Duodenal mucosa (tissue), 2 donors: ENCODE results near the gene PZP.
"Not testable (repeated sequence)": the region's sequence is repeated elsewhere in the genome, so short reads cannot be mapped to it uniquely, and the experiment has no call there.

Source experiments
- H3K27ac ChIP-seq: one replicate; pipeline ENCODE4 v1.7.0; 2013; ENCODE audit warnings: low read depth, low read length
- H3K27me3 ChIP-seq, 2 donors: one replicate each; pipeline ENCODE4 v1.7.0; 2013; ENCODE audit warnings: low read length in 2 of 2, control low read depth in 1 of 2; ENCODE audit not compliant: insufficient read depth in 2 of 2, control insufficient read depth in 1 of 2
- H3K36me3 ChIP-seq, 2 donors: one replicate each; pipeline ENCODE4 v1.7.0; 2013; ENCODE audit warnings: low read length in 2 of 2, control low read depth in 1 of 2; ENCODE audit not compliant: insufficient read depth in 2 of 2, control insufficient read depth in 1 of 2
- H3K4me1 ChIP-seq, 2 donors: one replicate each; pipeline ENCODE4 v1.7.0; 2013; ENCODE audit warnings: low read length in 2 of 2, control low read depth in 1 of 2; ENCODE audit not compliant: insufficient read depth in 2 of 2, control insufficient read depth in 1 of 2
- H3K4me3 ChIP-seq, 2 donors: one replicate each; pipeline ENCODE4 v1.7.0; 2013; ENCODE audit warnings: low read length in 2 of 2, low read depth in 1 of 2
- H3K9ac ChIP-seq, 2 donors: one replicate each; pipeline ENCODE4 v1.7.0; 2013; ENCODE audit warnings: low read length in 2 of 2, low read depth in 1 of 2
- H3K9me3 ChIP-seq, 2 donors: one replicate each; pipeline ENCODE4 v1.7.0; 2013; ENCODE audit warnings: low read length in 2 of 2, control low read depth in 1 of 2; ENCODE audit not compliant: control insufficient read depth in 1 of 2

The PZP gene

GRCh38 chr12:9204380-9204779 lies 3.8 kb downstream of the PZP start:
- Histone ChIP-seq H3K9ac (no peak overlapping the region), H3K4me1 (no peaks in the 10 kb centered on the region), H3K9me3 (no peaks in the 10 kb centered on the region), H3K27me3 (no peaks in the 10 kb centered on the region), H3K27ac (no peak overlapping the region), H3K36me3 (no peaks in the 10 kb centered on the region), H3K4me3 (no peak overlapping the region)

- H3K36me3 ChIP-seq = no peaks in the 10 kb centered on the region
- no peaks in the 10 kb centered on the region for H3K27me3 ChIP-seq
- H3K4me1 ChIP-seq = no peaks in the 10 kb centered on the region
- no peak overlapping the region for H3K9ac ChIP-seq
- no peak overlapping the region for H3K4me3 ChIP-seq
- no peaks in the 10 kb centered on the region for H3K9me3 ChIP-seq
- no peak overlapping the region for H3K27ac ChIP-seq
Observed at GRCh38 chr12:9198012-9198411, 10.2 kb downstream of the PZP start.

GRCh38 chr12:9184276-9184675 lies 23.9 kb downstream of the PZP start:
- Histone ChIP-seq H3K36me3 (no peaks in the 10 kb centered on the region), H3K9me3 (no peaks in the 10 kb centered on the region), H3K27me3 (no peaks in the 10 kb centered on the region)

GRCh38 chr12:9180810-9181209 lies 27.4 kb downstream of the PZP start:
- Histone ChIP-seq H3K27me3 (no peaks in the 10 kb centered on the region), H3K4me1 (no peaks in the 10 kb centered on the region), H3K27ac (no peak overlapping the region), H3K9me3 (no peaks in the 10 kb centered on the region), H3K9ac (no peak overlapping the region), H3K36me3 (no peaks in the 10 kb centered on the region), H3K4me3 (no peak overlapping the region)

More at GRCh38 chr12:9184276-9184675, 23.9 kb downstream of the PZP start:
- H3K27ac ChIP-seq = no peak overlapping the region
- H3K9ac ChIP-seq = no peak overlapping the region
- H3K4me1 ChIP-seq = no peaks in the 10 kb centered on the region
- H3K4me3 ChIP-seq = no peak overlapping the region

GRCh38 chr12:9179781-9180180 lies 28.4 kb downstream of the PZP start:
- H3K27ac ChIP-seq = no peak overlapping the region
- no peaks in the 10 kb centered on the region for H3K27me3 ChIP-seq
- no peak overlapping the region for H3K9ac ChIP-seq
- H3K4me3 ChIP-seq = no peak overlapping the region
- H3K4me1 ChIP-seq = no peaks in the 10 kb centered on the region
- H3K9me3 ChIP-seq = no peaks in the 10 kb centered on the region
- no peaks in the 10 kb centered on the region for H3K36me3 ChIP-seq

GRCh38 chr12:9169979-9170634 lies 38.1 kb downstream of the PZP start:
- Histone ChIP-seq H3K27me3 (no peaks in the 10 kb centered on the region), H3K4me1 (no peaks in the 10 kb centered on the region), H3K4me3 (no peak overlapping the region), H3K9ac (no peak overlapping the region), H3K9me3 (no peaks in the 10 kb centered on the region), H3K36me3 (no peaks in the 10 kb centered on the region), H3K27ac (no peak overlapping the region)

GRCh38 chr12:9167345-9167744 lies 40.9 kb downstream of the PZP start:
- H3K9ac ChIP-seq, H3K4me3 ChIP-seq, H3K27ac ChIP-seq, H3K9me3 ChIP-seq, H3K36me3 ChIP-seq, H3K4me1 ChIP-seq, H3K27me3 ChIP-seq: not testable (repeated sequence)

- no peaks in the 10 kb centered on the region for H3K4me1 ChIP-seq
- H3K27me3 ChIP-seq = no peaks in the 10 kb centered on the region
- no peak overlapping the region for H3K27ac ChIP-seq
- H3K9me3 ChIP-seq = no peaks in the 10 kb centered on the region
- no peaks in the 10 kb centered on the region for H3K36me3 ChIP-seq
- H3K9ac ChIP-seq = no peak overlapping the region
- no peak overlapping the region for H3K4me3 ChIP-seq
Observed at GRCh38 chr12:9163392-9163791, 44.8 kb downstream of the PZP start.

- Histone ChIP-seq H3K27me3 (no peaks in the 10 kb centered on the region), H3K9ac (no peak overlapping the region), H3K27ac (no peak overlapping the region), H3K9me3 (no peaks in the 10 kb centered on the region), H3K4me1 (no peaks in the 10 kb centered on the region), H3K36me3 (no peaks in the 10 kb centered on the region), H3K4me3 (no peak overlapping the region)
Observed at GRCh38 chr12:9156119-9156518, 52.1 kb downstream of the PZP start.

GRCh38 chr12:9149372-9149771 lies 58.8 kb downstream of the PZP start:
- Histone ChIP-seq H3K36me3 (no peaks in the 10 kb centered on the region), H3K9ac (no peak overlapping the region), H3K27ac (no peak overlapping the region), H3K4me1 (no peaks in the 10 kb centered on the region), H3K4me3 (no peak overlapping the region), H3K9me3 (no peaks in the 10 kb centered on the region), H3K27me3 (no peaks in the 10 kb centered on the region)

- H3K4me3 ChIP-seq = no peak overlapping the region
- no peak overlapping the region for H3K27ac ChIP-seq
- H3K9ac ChIP-seq = no peak overlapping the region
- no peaks in the 10 kb centered on the region for H3K27me3 ChIP-seq
- H3K36me3 ChIP-seq = no peaks in the 10 kb centered on the region
- no peaks in the 10 kb centered on the region for H3K9me3 ChIP-seq
- H3K4me1 ChIP-seq = no peaks in the 10 kb centered on the region
Observed at GRCh38 chr12:9148926-9149325, 59.3 kb downstream of the PZP start.
